HepG2 (cell line): Measurements from ENCODE around the gene ZCCHC8. TPM values are rescaled to one million over a fixed set of nuclear protein-coding genes. Genes with fewer than 3 reads are reported as not detected.

Experiments used
- ATAC-seq: fragments of 200-7000 bp; cut with Tn5 transposase; 3 replicates; pipeline ENCODE4 v1.9.1; 2020; ENCODE audit warnings: mild to moderate bottlenecking, moderate library complexity
- BruUV-seq: library from RNA; stranded (reverse); fragments of 400-500 nt; replicated peaks from 2 replicates; lab custom pipeline; 2021; lab: Mats Ljungman, UMichigan
- CTCF ChIA-PET: fragments of 300-600 bp; formaldehyde crosslinking; extraction: SDS; loops from one replicate; lab custom pipeline; 2021; ENCODE audit warnings: low total read pairs, inconsistent platforms, low intra/inter-chr PET ratio; lab: Yijun Ruan, JAX
- POLR2A ChIA-PET: fragments of 350-600 bp; sonication (Branson Sonifier 250); formaldehyde crosslinking; loops from one replicate; lab custom pipeline; 2020; ENCODE audit warnings: antibody characterized with exemption, inconsistent platforms; lab: Yijun Ruan, JAX
- DNase-seq: peaks from one replicate; pipeline ENCODE4 v3.0.0-alpha.2; 2015; ENCODE audit warnings: low spot score
- FAIRE-seq: peaks from 3 replicates; lab custom pipeline; 2011; peaks lifted over from hg19 to GRCh38; lab: Jason Lieb, UNC
- H2AFZ ChIP-seq: one replicate; pipeline ENCODE4 v1.6.1; 2011; ENCODE audit warnings: low read length, inconsistent platforms
- H3K27ac ChIP-seq: fragments of 300-600 bp; 3 replicates; pipeline ENCODE4 v1.8.0; 2011; ENCODE audit warnings: mixed run types, mild to moderate bottlenecking, mixed read lengths, low read length, inconsistent platforms; ENCODE audit not compliant: insufficient read depth; ENCODE audit errors: extremely low read length
- H3K27me3 ChIP-seq, 2 experiments: fragments of 200-600 bp in 1 of 2; 2 replicates in 1 of 2; 3 replicates in 1 of 2; pipeline versions ENCODE4 v1.6.0 to v1.8.0; 2011; ENCODE audit warnings: low read length in 2 of 2, mild to moderate bottlenecking in 2 of 2, moderate library complexity in 2 of 2, inconsistent platforms in 1 of 2; ENCODE audit not compliant: insufficient read depth in 2 of 2, control insufficient read depth in 1 of 2
- H3K36me3 ChIP-seq, 2 experiments: fragments of 200-600 bp in 1 of 2; replicated peaks in 1 of 2; 2 replicates in 1 of 2; 3 replicates in 1 of 2; pipeline versions ENCODE4 v1.5.1 to v1.8.0; 2011; ENCODE audit warnings: low read length in 2 of 2, inconsistent platforms in 1 of 2; ENCODE audit not compliant: insufficient read depth in 2 of 2, control insufficient read depth in 1 of 2
- H3K4me1 ChIP-seq: 2 replicates; pipeline ENCODE4 v1.5.1; 2012; ENCODE audit warnings: low read length, inconsistent platforms; ENCODE audit not compliant: insufficient read depth
- H3K4me2 ChIP-seq: 2 replicates; pipeline ENCODE4 v1.6.0; 2011; ENCODE audit warnings: low read depth, low read length, inconsistent platforms
- H3K4me3 ChIP-seq, 3 experiments: fragments of 200-600 bp in 1 of 3; sonication (generic), shearing (Covaris generic) in 1 of 3; replicated peaks in 1 of 3; 2 replicates each; pipeline ENCODE4 v1.5.1; 2011 to 2016; ENCODE audit warnings: low read length in 3 of 3, inconsistent platforms in 2 of 3, low read depth in 2 of 3, mild to moderate bottlenecking in 2 of 3, control low read depth in 1 of 3, mixed read lengths in 1 of 3; ENCODE audit not compliant: insufficient read depth in 1 of 3
- H3K79me2 ChIP-seq: one replicate; pipeline ENCODE4 v1.6.1; 2011; ENCODE audit warnings: low read length, inconsistent platforms; ENCODE audit not compliant: insufficient read depth
- H3K9ac ChIP-seq: 2 replicates; pipeline ENCODE4 v1.6.0; 2011; ENCODE audit warnings: mild to moderate bottlenecking, low read depth, low read length, inconsistent platforms; ENCODE audit not compliant: insufficient read depth
- H3K9me3 ChIP-seq: 2 replicates; pipeline ENCODE4 v1.5.1; 2012; ENCODE audit warnings: mild to moderate bottlenecking, low read length
- H4K20me1 ChIP-seq: 2 replicates; pipeline ENCODE4 v1.6.0; 2011; ENCODE audit warnings: inconsistent platforms, mild to moderate bottlenecking, low read length, moderate library complexity; ENCODE audit not compliant: insufficient read depth
- CEBPB ChIP-seq: IDR thresholded peaks from 2 replicates; pipeline ENCODE4 v1.6.1; 2011; ENCODE audit warnings: low read depth, low read length, improper control_type of control experiment, borderline replicate concordance
- CEBPG ChIP-seq: IDR thresholded peaks from 2 replicates; pipeline ENCODE4 v1.6.1; 2016
- ESRRA ChIP-seq: sonication (generic); formaldehyde crosslinking; IDR thresholded peaks from 2 replicates; pipeline ENCODE4 v1.5.1; 2020; ENCODE audit warnings: mild to moderate bottlenecking, low read depth, missing genetic modification reagents
- SRSF4 ChIP-seq: fragments of 200-400 bp; formaldehyde crosslinking; IDR thresholded peaks from one replicate; pipeline ENCODE4 v1.6.1; 2018; ENCODE audit warnings: mild to moderate bottlenecking, low read depth, low read length, moderate library complexity; ENCODE audit not compliant: poor library complexity, severe bottlenecking
- ZNF121 ChIP-seq: sonication (generic); formaldehyde crosslinking; IDR thresholded peaks from 2 replicates; pipeline ENCODE4 v1.5.0; 2020; ENCODE audit warnings: mild to moderate bottlenecking, missing genetic modification reagents
- ZNF280B ChIP-seq: sonication (generic); formaldehyde crosslinking; IDR thresholded peaks from 2 replicates; pipeline ENCODE4 v1.5.0; 2020; ENCODE audit warnings: missing genetic modification reagents, mild to moderate bottlenecking, borderline replicate concordance
- WGBS: methylation state at CpG from one replicate; pipeline ENCODE4 v1.1.6; 2017; ENCODE audit warnings: low lambda C conversion rate; 5-methylcytosine and 5-hydroxymethylcytosine counted together
- in situ Hi-C: cut with HindIII; loops from 2 replicates; pipeline ENCODE4 v1.10.0; 2017; ENCODE audit warnings: low pct_unique_long_range_greater_than_20kb; ENCODE audit not compliant: extremely low pct_ligation_motif_present
- intact Hi-C: fragments of 100-400 bp; cut with micrococcal nuclease; formaldehyde crosslinking; loops from one replicate; pipeline ENCODE4 v1.10.0; 2022; ENCODE audit not compliant: unreplicated experiment
- polyA plus RNA-seq, 8 experiments: library from polyadenylated mRNA; depleted of rRNA in 3 of 8; stranded (reverse) in 7 of 8; unstranded in 1 of 8; fragments of >200 nt; fragmentation: Illumina TruSeq in 4 of 8; extraction: Trizol in 4 of 8; gene quantifications; 2 replicates each; pipeline versions ENCODE4 v1.2.1 to v1.2.3, GENCODE V29; 2011 to 2016; ENCODE audit warnings: low read depth in 4 of 8, missing spikeins in 1 of 8, mixed read lengths in 1 of 8; ENCODE audit not compliant: insufficient read depth in 1 of 8
- total RNA-seq, 5 experiments: library from RNA; depleted of rRNA; stranded (reverse); fragments of >200 nt; fragmentation: Illumina TruSeq; extraction: Trizol; gene quantifications; 2 replicates each; pipeline ENCODE4 v1.2.3, GENCODE V29; 2016; ENCODE audit warnings: low read depth in 1 of 5

Gene ZCCHC8
- total and polyA plus RNA-seq, 2 of the 13 experiments (the other 11 are each of a cell fraction or from before 2014, with no cell fraction given), result 18.6 to 20.9 TPM

- Histone ChIP-seq H3K79me2 (no peaks in the 10 kb centered on the region), H3K4me1 (peaks cover 47% of the 10 kb centered on the region), H3K27ac (no peak overlapping the region), H3K4me3 (no peak overlapping the region), H3K36me3 (no peaks in the 10 kb centered on the region), H2AFZ (no peak overlapping the region), H3K9ac (no peak overlapping the region), H3K27me3 (no peaks in the 10 kb centered on the region), H3K4me2 (no peak overlapping the region), H4K20me1 (no peaks in the 10 kb centered on the region), H3K9me3 (no peaks in the 10 kb centered on the region)
- ATAC-seq, result no peak
- FAIRE-seq, result no peak
- 67% methylated on average over 2 of the region's 2 CpGs for WGBS
- no peak for DNase-seq
- no TSS peak for BruUV-seq
- ChIA-PET POLR2A (no interaction called here), CTCF (no interaction called here)
- TF ChIP-seq ZNF121, result peak; percentile 97
- TF ChIP-seq CEBPB, result peak; percentile 76
- peak; percentile 72; the same call in 1 of the 2 replicates for TF ChIP-seq CEBPG (CRISPR knock-in tag)
- TF ChIP-seq SRSF4, result no peak
- TF ChIP-seq ESRRA, result no peak
- TF ChIP-seq ZNF280B (CRISPR knock-in tag), result no peak
- in situ Hi-C loops (no loop called here), intact Hi-C loops (no loop called here)
Measured at GRCh38 chr12:122459211-122459610, 41.5 kb downstream of the ZCCHC8 start.
